K562 treated with DMSO at 1 percent for 12 hours (cell line): Measurements from ENCODE around the gene HLA-DOA. TPM values are rescaled to one million over a fixed set of nuclear protein-coding genes. Genes with fewer than 3 reads are reported as not detected.

Experiments
- total RNA-seq: library from RNA; unstranded; fragments of 300-600 nt; gene quantifications from 2 replicates; pipeline ENCODE4 v1.2.3, GENCODE V29; 2022; ENCODE audit not compliant: insufficient read depth

The HLA-DOA gene
- total RNA-seq, result not detected in 2 replicates

DNA sequence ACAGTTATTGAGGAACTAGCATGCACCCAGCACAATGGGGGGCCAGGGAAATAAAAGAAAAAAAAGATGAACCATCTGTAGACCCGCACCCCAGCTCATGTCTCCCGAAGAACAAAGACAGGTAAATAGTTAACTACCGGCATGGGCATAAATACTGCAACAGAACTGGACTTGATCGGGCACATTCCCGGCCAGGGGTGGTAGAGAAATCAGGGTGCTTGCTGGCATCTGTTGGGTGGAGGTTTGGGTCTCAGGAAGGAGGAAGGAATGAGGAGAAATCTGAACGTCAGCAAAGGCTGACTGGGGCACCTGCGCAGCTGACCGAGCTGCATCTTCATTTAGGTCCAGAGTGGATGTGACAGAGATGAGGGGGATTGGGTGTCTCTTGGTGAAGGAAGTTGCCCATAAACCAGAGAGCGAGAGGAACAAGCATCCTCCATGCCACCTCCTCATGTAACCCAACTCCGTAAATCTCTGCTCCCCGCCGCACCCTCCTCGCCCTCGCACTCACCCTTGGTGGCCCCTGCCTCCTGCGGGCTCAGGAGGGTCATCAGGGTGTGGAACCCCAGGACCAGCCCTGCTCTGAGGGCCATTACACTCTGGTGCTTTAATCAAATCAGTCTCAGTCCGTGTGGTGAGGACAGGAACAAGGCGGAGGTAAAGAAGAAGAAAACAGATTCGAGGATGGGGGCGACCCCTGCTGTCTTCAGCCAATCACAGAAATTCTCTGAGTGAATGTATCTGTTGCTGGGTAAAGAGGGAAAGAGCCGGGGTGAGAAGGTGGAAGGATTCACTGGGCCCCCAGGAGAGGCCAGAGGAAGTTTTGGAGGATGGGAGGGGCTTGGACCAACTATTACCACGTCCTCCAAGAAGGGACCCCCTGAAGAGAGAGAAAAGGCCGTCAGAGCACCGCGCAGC is at the start of gene HLA-DOA:
Gene HLA-DOA, minus strand, starts transcription at position 648 of the 918 bp plus-strand sequence.

DNA sequence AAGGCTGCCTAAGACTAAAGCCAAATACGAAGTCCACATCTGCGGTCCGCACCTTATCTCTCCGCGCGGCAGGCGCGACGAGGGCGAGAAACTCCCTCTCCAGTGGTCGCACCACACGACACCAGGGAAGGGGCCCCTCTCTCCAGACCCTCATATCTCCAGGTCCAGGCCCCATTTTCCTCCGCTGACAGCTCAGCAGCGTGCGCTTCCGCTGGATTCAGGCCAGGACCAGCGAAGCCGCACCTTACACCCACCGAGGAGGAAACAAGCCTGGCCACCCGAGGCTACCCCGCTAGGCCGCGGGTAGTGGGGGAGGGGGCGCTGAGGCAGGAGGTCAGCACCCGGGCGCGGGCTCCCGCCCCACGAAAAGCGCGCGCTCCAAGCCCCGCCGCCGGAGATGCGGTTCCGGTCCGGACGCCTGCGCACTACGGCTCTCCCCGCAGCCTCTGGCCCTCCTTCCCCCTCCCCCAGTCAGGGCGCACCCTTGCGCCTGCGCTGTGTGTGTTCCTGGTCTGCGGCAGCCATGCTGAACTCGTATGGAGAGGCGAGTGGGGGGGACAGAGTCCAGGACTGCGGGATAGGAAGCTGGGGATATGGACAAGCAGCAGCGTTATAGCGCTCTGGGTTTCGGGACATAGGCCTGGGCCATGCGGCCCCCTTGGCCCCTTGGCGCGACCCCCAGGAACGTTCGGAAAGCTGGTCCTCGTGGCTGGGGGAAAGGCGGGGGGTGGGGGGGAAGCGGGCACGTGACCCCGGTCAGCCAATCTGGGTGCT is 41.1 kb downstream of the HLA-DOA start, which contains the start of gene BRD2:
Gene BRD2, plus strand, starts transcription at position 502 of the 774 bp plus-strand sequence. CDS start 4,305 bp downstream, outside the sequence.

Other genes with a start within 250 kb of the HLA-DOA start
- not detected in 2 replicates for gene HLA-DQB2, start 246.1 kb downstream of the HLA-DOA start, total RNA-seq
- gene HLA-DOB, start 192.6 kb downstream of the HLA-DOA start, total RNA-seq, result 0.86 and 2.0 TPM in 2 replicates
- gene TAP2, start 170.9 kb downstream of the HLA-DOA start, total RNA-seq, result 23.1 and 30.2 TPM in 2 replicates
- gene PSMB8, start 165.5 kb downstream of the HLA-DOA start, total RNA-seq, result 20.9 and 27.9 TPM in 2 replicates
- 16.2 and 24.6 TPM in 2 replicates for gene TAP1, start 155.9 kb downstream of the HLA-DOA start, total RNA-seq
- 46.8 and 54.1 TPM in 2 replicates for gene PSMB9, start 155.4 kb downstream of the HLA-DOA start, total RNA-seq
- not detected in 2 replicates for gene HLA-DMB, start 68.6 kb downstream of the HLA-DOA start, total RNA-seq
- not detected in 2 replicates for gene HLA-DMA, start 56.5 kb downstream of the HLA-DOA start, total RNA-seq
- gene BRD2, start 41.0 kb downstream of the HLA-DOA start, total RNA-seq, result 98.6 and 283 TPM in 2 replicates
- not detected in 2 replicates for gene HLA-DPA1, start 64.1 kb upstream of the HLA-DOA start, total RNA-seq
- gene HLA-DPB1, start 66.4 kb upstream of the HLA-DOA start, total RNA-seq, result not detected in 2 replicates
- 0.58 and 0.83 TPM in 2 replicates for gene COL11A2, start 182.9 kb upstream of the HLA-DOA start, total RNA-seq
- 28.9 and 37.5 TPM in 2 replicates for gene RXRB, start 191.1 kb upstream of the HLA-DOA start, total RNA-seq
- gene SLC39A7, start 191.3 kb upstream of the HLA-DOA start, total RNA-seq, result 115 and 152 TPM in 2 replicates
- gene HSD17B8, start 195.1 kb upstream of the HLA-DOA start, total RNA-seq, result 16.8 TPM in 2 replicates
- gene RING1, start 198.9 kb upstream of the HLA-DOA start, total RNA-seq, result 49.0 and 55.3 TPM in 2 replicates